ENCODE data around the gene HOXD4. TPM values are rescaled to one million over a fixed set of nuclear protein-coding genes. Genes with fewer than 3 reads are reported as not detected.

HOXD4 gene
- total RNA-seq, 1 experiment from 2014 or later, result not detected

DNA sequence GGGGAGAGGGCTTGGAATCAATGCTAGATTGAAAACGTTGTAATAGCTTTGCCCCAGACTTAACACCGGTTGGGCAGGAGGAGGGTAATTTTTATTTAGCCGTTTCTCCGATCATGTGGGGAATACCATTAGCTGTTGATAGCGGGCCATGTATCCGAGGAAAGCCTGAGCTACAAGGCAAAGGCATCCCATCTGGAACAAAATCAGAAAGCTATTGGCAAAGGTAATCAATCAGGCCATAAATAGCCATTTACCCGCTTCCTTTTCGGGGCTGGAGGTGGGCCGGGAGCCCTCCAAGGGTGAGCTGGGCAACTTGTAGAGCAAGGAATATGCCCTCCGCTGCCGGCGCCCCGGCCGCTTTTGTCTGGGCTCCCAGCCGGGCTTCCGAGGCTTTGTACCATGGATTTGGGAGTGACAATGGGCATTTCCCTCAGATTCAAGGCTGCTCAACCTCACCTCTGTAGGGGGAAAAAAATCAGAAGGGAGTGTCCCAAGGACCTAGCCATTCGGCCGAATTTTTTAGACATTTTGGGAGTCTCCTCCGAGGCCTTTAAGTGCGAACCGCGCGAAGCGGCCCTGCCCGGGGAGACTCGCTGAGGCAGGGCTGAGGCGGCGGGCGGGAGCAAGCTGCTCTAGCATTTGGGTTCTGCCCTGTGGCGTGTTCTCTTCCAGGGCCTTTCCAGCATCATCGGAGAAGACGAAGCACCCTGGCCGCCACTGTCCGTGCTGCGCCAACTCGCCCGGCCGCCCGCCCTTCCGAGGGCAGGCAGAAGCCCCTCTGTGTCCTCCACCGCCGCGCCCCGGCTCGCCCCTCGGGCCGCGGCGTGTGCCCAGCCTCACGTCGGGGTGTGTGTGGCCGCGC is 29.9 kb upstream of the HOXD4 start:
- no TSS peak for BruUV-seq (replicated peaks)
- CTCF ChIA-PET, result interaction anchor here (0.6 to 3.3 kb wide), 8 partner anchors 11 to 1027 kb away, joined by 3 to 23 read pairs (median 4); no protein-coding TSS in a partner anchor
- intact Hi-C loops (cut with micrococcal nuclease), result no loop called here
- H3K27ac Mint-ChIP-seq (ENCODE audit: low read depth, unreplicated experiment), result no peak overlapping the region
- H3K4me3 Mint-ChIP-seq (ENCODE audit: unreplicated experiment), result no peak overlapping the region
- no peaks in the 10 kb centered on the region for H3K4me1 Mint-ChIP-seq (ENCODE audit: insufficient read depth, unreplicated experiment)
- no peak for DNase-seq (ENCODE audit: unreplicated experiment)
- H3K27me3 Mint-ChIP-seq (ENCODE audit: insufficient read depth, unreplicated experiment), result peaks cover 55% of the 10 kb centered on the region
- POLR2A ChIA-PET, result interaction anchor here (0.8 kb wide), 1 partner anchor 531 kb away, joined by 4 read pairs; no protein-coding TSS in a partner anchor
- no peaks in the 10 kb centered on the region for H3K36me3 Mint-ChIP-seq (ENCODE audit: insufficient read depth, unreplicated experiment)
- no peak for TF ChIP-seq CTCF (IDR thresholded peaks at IDR 0.05; ENCODE audit: unreplicated experiment)
- H3K9me3 Mint-ChIP-seq (ENCODE audit: unreplicated experiment), result no peaks in the 10 kb centered on the region

GRCh38 chr2:176122052-176122682 is 29.2 kb upstream of the HOXD4 start:
- no peak for DNase-seq (ENCODE audit: unreplicated experiment)
- no peak overlapping the region for H3K27ac Mint-ChIP-seq (ENCODE audit: low read depth, unreplicated experiment)
- no peaks in the 10 kb centered on the region for H3K4me1 Mint-ChIP-seq (ENCODE audit: insufficient read depth, unreplicated experiment)
- no peaks in the 10 kb centered on the region for H3K36me3 Mint-ChIP-seq (ENCODE audit: insufficient read depth, unreplicated experiment)
- intact Hi-C loops (cut with micrococcal nuclease), result no loop called here
- peaks cover 47% of the 10 kb centered on the region for H3K27me3 Mint-ChIP-seq (ENCODE audit: insufficient read depth, unreplicated experiment)
- BruUV-seq (replicated peaks), result no TSS peak
- TF ChIP-seq CTCF (IDR thresholded peaks at IDR 0.05; ENCODE audit: unreplicated experiment), result no peak
- ChIA-PET POLR2A (no interaction called here), CTCF (interaction anchor here (0.7 to 3.3 kb wide), 5 partner anchors 24 to 1027 kb away, joined by 3 to 17 read pairs (median 3); no protein-coding TSS in a partner anchor)
- H3K4me3 Mint-ChIP-seq (ENCODE audit: unreplicated experiment), result no peak overlapping the region
- H3K9me3 Mint-ChIP-seq (ENCODE audit: unreplicated experiment), result no peaks in the 10 kb centered on the region

- Mint-ChIP-seq H3K36me3 (ENCODE audit: insufficient read depth, unreplicated experiment) (no peaks in the 10 kb centered on the region), H3K27me3 (ENCODE audit: insufficient read depth, unreplicated experiment) (peaks cover 41% of the 10 kb centered on the region), H3K27ac (ENCODE audit: low read depth, unreplicated experiment) (no peak within 1 kb of the TSS), H3K4me3 (ENCODE audit: unreplicated experiment) (no peak within 1 kb of the TSS), H3K9me3 (ENCODE audit: unreplicated experiment) (no peaks in the 10 kb centered on the region), H3K4me1 (ENCODE audit: insufficient read depth, unreplicated experiment) (no peaks in the 10 kb centered on the region)
- POLR2A ChIA-PET, result no interaction called here
- DNase-seq (ENCODE audit: unreplicated experiment), result no peak
- no peak for TF ChIP-seq CTCF (IDR thresholded peaks at IDR 0.05; ENCODE audit: unreplicated experiment)
- no TSS peak for BruUV-seq (replicated peaks)
- CTCF ChIA-PET, result interaction anchor here (0.7 to 3.3 kb wide), 6 partner anchors 12 to 1702 kb away, joined by 3 to 17 read pairs (median 3); no protein-coding TSS in a partner anchor
- intact Hi-C loops (cut with micrococcal nuclease), result no loop called here
Observed at GRCh38 chr2:176122683-176123410, 28.5 kb upstream of the HOXD4 start, which contains the start of gene HOXD9. TSS of gene HOXD9 (plus strand) at chr2:176122719. CDS start at chr2:176122769, 50 bp downstream.
